H1 (cell line): Measurements from ENCODE around the gene PJVK.
"Not testable (repeated sequence)": the region's sequence is repeated elsewhere in the genome, so short reads cannot be mapped to it uniquely, and the experiment has no call there.

ENCODE experiments used
- CTCF ChIP-seq, 3 experiments: IDR thresholded peaks; 1 replicate in 2 of 3; 2 replicates in 1 of 3; pipeline versions ENCODE4 v1.5.1 to v1.6.1; 2011; ENCODE audit warnings: low read length in 3 of 3, mild to moderate bottlenecking in 3 of 3, inconsistent platforms in 2 of 3, low read depth in 1 of 3, moderate library complexity in 1 of 3; ENCODE audit not compliant: insufficient read depth in 1 of 3; ENCODE audit errors: control extremely low read depth in 1 of 3
- EZH2 ChIP-seq: fragments of 200-600 bp; sonication (generic); IDR thresholded peaks from 2 replicates; pipeline ENCODE4 v1.7.1; 2012; ENCODE audit warnings: low read depth, mild to moderate bottlenecking, moderate library complexity, low read length, inconsistent platforms; ENCODE audit not compliant: severe bottlenecking
- POLR2A ChIP-seq, 2 experiments: IDR thresholded peaks; 1 replicate in 1 of 2; 2 replicates in 1 of 2; pipeline ENCODE4 v1.6.1; 2011; ENCODE audit warnings: low read depth in 2 of 2, low read length in 2 of 2, mild to moderate bottlenecking in 2 of 2; ENCODE audit errors: control extremely low read depth in 1 of 2
- POLR2AphosphoS5 ChIP-seq: IDR thresholded peaks from 2 replicates; pipeline ENCODE4 v1.6.1; 2011; ENCODE audit warnings: low read depth, low read length
- SP1 ChIP-seq: IDR thresholded peaks from 2 replicates; pipeline ENCODE4 v1.6.1; 2011; ENCODE audit warnings: low read depth, low read length
- SP2 ChIP-seq: IDR thresholded peaks from 2 replicates; pipeline ENCODE4 v1.6.1; 2012; ENCODE audit warnings: mild to moderate bottlenecking, low read length, inconsistent platforms

DNA sequence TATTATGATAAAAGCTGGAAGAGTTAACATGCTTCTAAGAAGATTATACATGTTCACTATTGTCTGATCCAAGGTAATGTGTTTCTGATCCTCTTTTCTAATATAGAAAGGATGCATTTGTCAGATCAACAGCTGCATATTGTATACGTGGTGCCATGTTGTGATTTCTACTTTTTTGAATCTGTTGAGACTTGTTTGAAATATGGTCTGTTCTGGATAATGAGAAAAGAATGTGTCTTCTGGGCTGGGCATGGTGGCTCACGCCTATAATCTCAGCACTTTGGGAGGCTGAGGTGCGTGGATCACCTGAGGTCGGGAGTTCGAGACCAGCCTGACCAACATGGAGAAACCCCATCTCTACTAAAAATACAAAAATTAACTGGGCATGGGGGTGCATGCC lies 27.4 kb upstream of the PJVK start:
- TF ChIP-seq POLR2AphosphoS5; CTCF (IDR thresholded peaks at IDR 0.05; ENCODE audit: control extremely low read depth in 1 of 3, insufficient read depth in 1 of 3, low read depth in 1 of 3, low read length in 3 of 3); SP1; POLR2A (IDR thresholded peaks at IDR 0.05; ENCODE audit: control extremely low read depth in 1 of 2, low read depth in 2 of 2, low read length in 2 of 2); EZH2; SP2: not testable (repeated sequence)
